Measurements from ENCODE around the gene VMA21.

DNA sequence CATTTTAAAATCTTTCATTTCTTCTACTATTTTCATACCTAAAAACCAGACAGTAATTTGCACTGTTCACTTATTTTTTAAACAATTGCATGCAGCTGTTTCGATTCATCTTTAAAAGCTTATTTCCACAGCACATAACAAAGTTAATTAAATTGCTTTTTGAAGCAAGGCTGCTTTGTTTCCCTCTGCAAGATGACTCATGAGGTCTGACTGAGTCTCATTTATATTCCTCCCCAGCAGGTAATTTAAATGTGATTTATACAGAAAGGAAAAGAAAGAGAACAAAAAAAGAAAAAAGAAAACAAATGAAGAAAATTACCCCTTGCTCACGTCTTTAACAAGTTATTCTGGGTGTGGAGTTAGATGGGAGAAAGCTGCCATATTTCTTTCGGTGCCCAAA, 22.8 kb downstream of the VMA21 start:
- no peak for TF ChIP-seq POLR2A (IDR thresholded peaks at IDR 0.05; ENCODE audit: extremely low read depth, insufficient read length)
- TF ChIP-seq MYC (IDR thresholded peaks at IDR 0.05; ENCODE audit: low read depth, low read length), result no peak
- TF ChIP-seq, protein P1, sequence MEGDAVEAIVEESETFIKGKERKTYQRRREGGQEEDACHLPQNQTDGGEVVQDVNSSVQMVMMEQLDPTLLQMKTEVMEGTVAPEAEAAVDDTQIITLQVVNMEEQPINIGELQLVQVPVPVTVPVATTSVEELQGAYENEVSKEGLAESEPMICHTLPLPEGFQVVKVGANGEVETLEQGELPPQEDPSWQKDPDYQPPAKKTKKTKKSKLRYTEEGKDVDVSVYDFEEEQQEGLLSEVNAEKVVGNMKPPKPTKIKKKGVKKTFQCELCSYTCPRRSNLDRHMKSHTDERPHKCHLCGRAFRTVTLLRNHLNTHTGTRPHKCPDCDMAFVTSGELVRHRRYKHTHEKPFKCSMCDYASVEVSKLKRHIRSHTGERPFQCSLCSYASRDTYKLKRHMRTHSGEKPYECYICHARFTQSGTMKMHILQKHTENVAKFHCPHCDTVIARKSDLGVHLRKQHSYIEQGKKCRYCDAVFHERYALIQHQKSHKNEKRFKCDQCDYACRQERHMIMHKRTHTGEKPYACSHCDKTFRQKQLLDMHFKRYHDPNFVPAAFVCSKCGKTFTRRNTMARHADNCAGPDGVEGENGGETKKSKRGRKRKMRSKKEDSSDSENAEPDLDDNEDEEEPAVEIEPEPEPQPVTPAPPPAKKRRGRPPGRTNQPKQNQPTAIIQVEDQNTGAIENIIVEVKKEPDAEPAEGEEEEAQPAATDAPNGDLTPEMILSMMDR (IDR thresholded peaks at IDR 0.05; ENCODE audit: low read depth, low read length), result no peak

Measured in NB4 (cell line).